GM12801 (cell line): ENCODE data around the gene PIGH.

ENCODE experiments used
- CTCF ChIP-seq: IDR thresholded peaks from one replicate; pipeline ENCODE4 v1.5.1; 2011; ENCODE audit warnings: control low read depth; ENCODE audit not compliant: insufficient read length; ENCODE audit errors: extremely low read depth

PIGH gene

GRCh38 chr14:67576216-67576955 lies 23.7 kb downstream of the PIGH start:
- no peak for TF ChIP-seq CTCF

- no peak for TF ChIP-seq CTCF
These were observed 24.4 kb downstream of the PIGH start for GRCh38 chr14:67575684-67576083.

- no peak for TF ChIP-seq CTCF
These were observed 25.3 kb downstream of the PIGH start for GRCh38 chr14:67574806-67575205.

GRCh38 chr14:67574156-67574555 lies 25.9 kb downstream of the PIGH start:
- no peak for TF ChIP-seq CTCF

- TF ChIP-seq CTCF = no peak
These were observed 26.6 kb downstream of the PIGH start for GRCh38 chr14:67573228-67574010.

- no peak for TF ChIP-seq CTCF
These were observed 27.5 kb downstream of the PIGH start for GRCh38 chr14:67572608-67573007.

GRCh38 chr14:67571991-67572323 lies 28.1 kb downstream of the PIGH start:
- TF ChIP-seq CTCF = no peak
